Endometrium (tissue), 2 donors: ENCODE results near the gene FRAS1.
"Not testable (repeated sequence)": the region's sequence is repeated elsewhere in the genome, so short reads cannot be mapped to it uniquely, and the experiment has no call there.

ENCODE experiments used
- FAIRE-seq: peaks from 2 replicates; lab custom pipeline; 2012; peaks lifted over from hg19 to GRCh38; lab: Jason Lieb, UNC
- donor health status: control.
- donor health status: control.

The FRAS1 gene

GRCh38 chr4:78325271-78326157, 268.4 kb downstream of the FRAS1 start:
- FAIRE-seq: no peak

GRCh38 chr4:78328591-78328990, 271.5 kb downstream of the FRAS1 start:
- not testable (repeated sequence) for FAIRE-seq

- no peak for FAIRE-seq
Measured at GRCh38 chr4:78331186-78331585, 274.1 kb downstream of the FRAS1 start.

GRCh38 chr4:78331965-78332364, 274.8 kb downstream of the FRAS1 start:
- no peak for FAIRE-seq

GRCh38 chr4:78332976-78333375, 275.9 kb downstream of the FRAS1 start:
- FAIRE-seq: no peak

- no peak for FAIRE-seq
Measured at GRCh38 chr4:78336093-78336943, 279.2 kb downstream of the FRAS1 start.

- no peak for FAIRE-seq
Measured at GRCh38 chr4:78337244-78338020, 280.3 kb downstream of the FRAS1 start.

- no peak for FAIRE-seq
Measured at GRCh38 chr4:78342125-78342524, 285.0 kb downstream of the FRAS1 start.

GRCh38 chr4:78343682-78344081, 286.6 kb downstream of the FRAS1 start:
- no peak for FAIRE-seq

- FAIRE-seq: no peak
Measured at GRCh38 chr4:78345237-78345636, 288.1 kb downstream of the FRAS1 start.

- FAIRE-seq: no peak
Measured at GRCh38 chr4:78346222-78346621, 289.1 kb downstream of the FRAS1 start.

- no peak for FAIRE-seq
Measured at GRCh38 chr4:78347527-78347926, 290.4 kb downstream of the FRAS1 start.

- no peak for FAIRE-seq
Measured at GRCh38 chr4:78353921-78354320, 296.8 kb downstream of the FRAS1 start.

- no peak for FAIRE-seq
Measured at GRCh38 chr4:78354782-78355181, 297.7 kb downstream of the FRAS1 start.

- no peak for FAIRE-seq
Measured at GRCh38 chr4:78355306-78355705, 298.2 kb downstream of the FRAS1 start.

GRCh38 chr4:78356251-78356786, 299.2 kb downstream of the FRAS1 start:
- no peak for FAIRE-seq

GRCh38 chr4:78357122-78357521, 300.0 kb downstream of the FRAS1 start:
- no peak for FAIRE-seq

GRCh38 chr4:78360466-78360865, 303.3 kb downstream of the FRAS1 start:
- no peak for FAIRE-seq

GRCh38 chr4:78361621-78362120, 304.5 kb downstream of the FRAS1 start:
- FAIRE-seq: no peak

- no peak for FAIRE-seq
Measured at GRCh38 chr4:78362310-78362709, 305.2 kb downstream of the FRAS1 start.

GRCh38 chr4:78363031-78363570, 306.0 kb downstream of the FRAS1 start:
- FAIRE-seq: no peak

- FAIRE-seq: no peak
Measured at GRCh38 chr4:78369679-78370078, 312.6 kb downstream of the FRAS1 start.
